Body of pancreas (tissue), 4 donors: ENCODE results near the gene TMEM178B. TPM values are rescaled to one million over a fixed set of nuclear protein-coding genes. Genes with fewer than 3 reads are reported as not detected.

Experiments used
- ATAC-seq: fragments of 150-250 bp; one replicate; pipeline ENCODE4 v1.9.1; 2016
- DNase-seq, 4 donors: peaks; one replicate each; pipeline ENCODE4 v3.0.0-alpha.2; 2019
- H3K27ac ChIP-seq, 4 donors: fragments of 200-600 bp; sonication (generic); 1 replicate in 3 of 4; 2 replicates in 1 of 4; pipeline versions ENCODE4 v1.5.1 to v1.6.1; 2016 to 2019; ENCODE audit warnings: mild to moderate bottlenecking in 1 of 4, mixed read lengths in 1 of 4, moderate library complexity in 1 of 4
- H3K27me3 ChIP-seq, 2 donors: fragments of 200-600 bp; sonication (generic); one replicate each; pipeline ENCODE4 v1.6.0; 2016; ENCODE audit warnings: mild to moderate bottlenecking in 1 of 2
- H3K36me3 ChIP-seq, 2 donors: fragments of 200-600 bp; sonication (generic); replicated peaks in 1 of 2; 2 replicates each; pipeline ENCODE4 v1.5.1; 2016; ENCODE audit warnings: low read depth in 2 of 2; ENCODE audit not compliant: insufficient read depth in 1 of 2
- H3K4me1 ChIP-seq: fragments of 200-600 bp; sonication (generic); one replicate; pipeline ENCODE4 v1.6.0; 2016
- H3K4me3 ChIP-seq, 2 donors: fragments of 200-600 bp; sonication (generic); 1 replicate in 1 of 2; 2 replicates in 1 of 2; pipeline ENCODE4 v1.5.1; 2016 to 2019
- H3K9me3 ChIP-seq, 3 donors: fragments of 200-600 bp; sonication (generic); 1 replicate in 2 of 3; 2 replicates in 1 of 3; pipeline ENCODE4 v1.5.1; 2016
- CTCF ChIP-seq, 7 experiments: fragments of 450-650 bp in 4 of 7; fragments of 200-600 bp in 3 of 7; sonication (generic) in 3 of 7; IDR thresholded peaks; one replicate each; pipeline ENCODE4 v1.5.1; 2016 to 2019; ENCODE audit warnings: antibody characterized with exemption in 7 of 7
- POLR2A ChIP-seq, 3 donors: fragments of 450-650 bp; IDR thresholded peaks; one replicate each; pipeline ENCODE4 v1.6.1; 2016; ENCODE audit warnings: antibody characterized with exemption in 3 of 3, mild to moderate bottlenecking in 2 of 3
- WGBS, 2 donors: methylation state at CpG; one replicate each; pipeline ENCODE4 v1.1.5; 2017; 5-methylcytosine and 5-hydroxymethylcytosine counted together
- intact Hi-C: fragments of 100-400 bp; cut with DNase I; formaldehyde crosslinking; loops from one replicate; pipeline ENCODE4 v1.15.1; 2023
- total RNA-seq, 2 donors: library from RNA; depleted of rRNA; stranded (reverse); fragments of >200 nt; gene quantifications; one replicate each; pipeline ENCODE4 v1.1.0, GENCODE V29; 2016

Gene TMEM178B
- total RNA-seq, 2 donors from 2014 or later = 1.0 to 11.9 TPM

DNA sequence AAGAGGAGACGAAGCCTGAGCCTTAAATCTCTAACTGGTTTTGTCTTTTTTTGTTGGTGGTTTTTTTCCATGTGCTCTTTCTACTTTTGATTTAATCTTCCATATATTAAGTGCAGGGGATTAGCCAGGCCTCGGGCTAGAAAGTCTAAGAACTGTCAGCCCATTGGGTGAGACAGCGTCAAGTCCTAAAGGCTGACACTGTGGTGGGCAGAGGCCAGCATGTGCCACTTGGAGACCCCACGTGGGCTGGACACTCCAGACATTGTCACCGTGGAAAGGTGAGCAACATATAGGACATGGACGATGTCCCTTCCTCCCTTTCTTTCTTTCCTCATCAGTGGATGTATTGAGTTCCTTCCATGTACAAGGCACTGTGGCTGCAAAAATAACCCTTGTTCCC, 129.3 kb downstream of the TMEM178B start:
- TF ChIP-seq POLR2A (IDR thresholded peaks at IDR 0.05) (no peak), CTCF (IDR thresholded peaks at IDR 0.05) (no peak)
- Histone ChIP-seq H3K4me3 (no peak overlapping the region), H3K36me3 (no peaks in the 10 kb centered on the region), H3K4me1 (no peaks in the 10 kb centered on the region), H3K27ac (no peak overlapping the region), H3K27me3 (no peaks in the 10 kb centered on the region), H3K9me3 (no peaks in the 10 kb centered on the region)
- ATAC-seq (no peak), DNase-seq (no peak)
- intact Hi-C loops = no loop called here
- 88 to 90% methylated on average over 6 of the region's 6 CpGs for WGBS, 2 donors

DNA sequence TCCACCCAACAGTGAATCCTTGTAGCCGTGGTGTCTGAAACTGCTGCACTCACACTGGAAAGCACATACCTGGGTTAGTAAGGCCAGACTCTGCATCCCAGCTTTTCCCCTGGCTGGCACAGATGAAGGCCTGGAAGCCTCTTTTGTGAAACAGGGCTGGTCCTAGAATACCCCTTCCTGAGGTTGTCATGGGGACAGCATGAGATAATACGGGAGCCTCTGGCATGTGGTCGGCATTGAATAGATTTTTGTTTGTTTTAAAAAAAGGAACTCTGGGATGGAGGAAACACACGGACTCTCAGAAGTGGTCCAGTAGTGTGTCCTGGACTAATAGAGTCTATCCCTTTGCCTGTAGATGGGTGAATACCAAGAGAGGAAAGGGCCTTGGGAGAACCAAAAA, 129.7 kb downstream of the TMEM178B start:
- no peaks in the 10 kb centered on the region for H3K36me3 ChIP-seq
- WGBS, 2 donors = 29 to 49% methylated on average over 4 of the region's 4 CpGs
- TF ChIP-seq POLR2A (IDR thresholded peaks at IDR 0.05) (no peak), CTCF (IDR thresholded peaks at IDR 0.05) (no peak)
- ATAC-seq (no peak), DNase-seq (no peak)
- H3K4me3 ChIP-seq = no peak overlapping the region
- no peaks in the 10 kb centered on the region for H3K9me3 ChIP-seq
- H3K4me1 ChIP-seq = no peaks in the 10 kb centered on the region
- intact Hi-C loops = no loop called here
- no peaks in the 10 kb centered on the region for H3K27me3 ChIP-seq
- no peak overlapping the region for H3K27ac ChIP-seq

- no peaks in the 10 kb centered on the region for H3K4me1 ChIP-seq
- ATAC-seq (no peak), DNase-seq (no peak)
- no peak overlapping the region for H3K27ac ChIP-seq
- 82 to 88% methylated on average over 3 of the region's 3 CpGs for WGBS, 2 donors
- H3K9me3 ChIP-seq = no peaks in the 10 kb centered on the region
- intact Hi-C loops = no loop called here
- TF ChIP-seq POLR2A (IDR thresholded peaks at IDR 0.05) = no peak
- no peak for TF ChIP-seq CTCF (IDR thresholded peaks at IDR 0.05)
- no peaks in the 10 kb centered on the region for H3K27me3 ChIP-seq
- no peaks in the 10 kb centered on the region for H3K36me3 ChIP-seq
- H3K4me3 ChIP-seq = no peak overlapping the region
These were observed 133.8 kb downstream of the TMEM178B start for GRCh38 chr7:141207661-141208060.

DNA sequence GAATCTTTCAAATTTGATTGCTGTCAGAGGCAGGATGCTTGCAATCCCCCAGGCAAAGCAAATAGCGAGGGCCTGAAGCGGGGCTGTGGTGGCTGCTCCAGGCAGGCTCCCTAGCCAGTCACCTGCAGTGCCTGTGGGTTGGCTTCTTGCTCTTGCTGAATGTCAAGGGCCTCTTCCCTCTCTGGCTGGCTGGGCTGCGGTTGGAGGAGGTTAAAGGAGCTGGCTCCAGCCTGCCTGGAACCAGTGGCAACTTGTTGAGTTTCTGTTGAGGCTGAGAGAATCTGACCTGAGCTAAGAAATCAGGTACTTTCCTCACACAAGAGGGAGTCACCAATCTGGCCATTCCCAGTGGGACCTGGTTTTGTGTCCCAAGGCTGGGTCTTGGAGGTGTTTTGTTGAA, 134.7 kb downstream of the TMEM178B start:
- Histone ChIP-seq H3K27me3 (no peaks in the 10 kb centered on the region), H3K4me3 (no peak overlapping the region), H3K4me1 (no peaks in the 10 kb centered on the region), H3K36me3 (no peaks in the 10 kb centered on the region), H3K9me3 (no peaks in the 10 kb centered on the region), H3K27ac (no peak overlapping the region)
- DNase-seq = no peak
- 62 to 78% methylated on average over 2 to 3 of the region's 3 CpGs for WGBS, 2 donors
- TF ChIP-seq CTCF (IDR thresholded peaks at IDR 0.05) (no peak), POLR2A (IDR thresholded peaks at IDR 0.05) (no peak)
- ATAC-seq = no peak
- intact Hi-C loops = no loop called here

- TF ChIP-seq POLR2A (IDR thresholded peaks at IDR 0.05) (no peak), CTCF (IDR thresholded peaks at IDR 0.05) (no peak)
- H3K27me3 ChIP-seq = no peaks in the 10 kb centered on the region
- ATAC-seq = no peak
- 65 to 68% methylated on average over 3 of the region's 3 CpGs for WGBS, 2 donors
- H3K4me1 ChIP-seq = no peaks in the 10 kb centered on the region
- intact Hi-C loops = no loop called here
- no peaks in the 10 kb centered on the region for H3K9me3 ChIP-seq
- no peak overlapping the region for H3K27ac ChIP-seq
- DNase-seq = no peak
- no peak overlapping the region for H3K4me3 ChIP-seq
- H3K36me3 ChIP-seq = no peaks in the 10 kb centered on the region
These were observed 135.6 kb downstream of the TMEM178B start for GRCh38 chr7:141209454-141209853.
